GM12874 (cell line): Measurements from ENCODE around the gene MBTD1.

Source experiments
- CTCF ChIP-seq: IDR thresholded peaks from 2 replicates; pipeline ENCODE4 v1.5.1; 2011; ENCODE audit warnings: low read depth, mild to moderate bottlenecking, control low read depth, low read length, moderate library complexity; ENCODE audit not compliant: insufficient read depth

MBTD1 gene

GRCh38 chr17:51150932-51151331, 108.9 kb downstream of the MBTD1 start:
- no peak for TF ChIP-seq CTCF

GRCh38 chr17:51149163-51149562, 110.7 kb downstream of the MBTD1 start:
- TF ChIP-seq CTCF = no peak

- no peak for TF ChIP-seq CTCF
Observed at GRCh38 chr17:51147650-51148049, 112.2 kb downstream of the MBTD1 start.

- TF ChIP-seq CTCF = no peak
Observed at GRCh38 chr17:51144266-51145022, 115.4 kb downstream of the MBTD1 start.

- TF ChIP-seq CTCF = no peak
Observed at GRCh38 chr17:51142597-51142996, 117.3 kb downstream of the MBTD1 start.

- no peak for TF ChIP-seq CTCF
Observed at GRCh38 chr17:51135956-51136355, 123.9 kb downstream of the MBTD1 start.

GRCh38 chr17:51133365-51133764, 126.5 kb downstream of the MBTD1 start:
- TF ChIP-seq CTCF = no peak
